Measurements from ENCODE around the gene RHOF. TPM values are rescaled to one million over a fixed set of nuclear protein-coding genes. Genes with fewer than 3 reads are reported as not detected.

The RHOF gene
- total and polyA plus RNA-seq, 2 of the 8 experiments (the other 6 are each of a cell fraction or from before 2014, with no cell fraction given), result 23.8 to 31.9 TPM

GRCh38 chr12:121774968-121775474, 18.5 kb downstream of the RHOF start (continued):
- TF ChIP-seq SRF (IDR thresholded peaks at IDR 0.05; ENCODE audit: low read depth, low read length) (no peak), SP1 (IDR thresholded peaks at IDR 0.05; ENCODE audit: low read depth, low read length) (no peak), EP300 (IDR thresholded peaks at IDR 0.05; ENCODE audit: borderline replicate concordance in 1 of 2, low read depth in 2 of 2, low read length in 2 of 2) (no peak), CBX5 (IDR thresholded peaks at IDR 0.05; ENCODE audit: low read depth, low read length) (no peak)
